Immature natural killer cell (primary cell): ENCODE data around the gene MUSK. TPM values are rescaled to one million over a fixed set of nuclear protein-coding genes. Genes with fewer than 3 reads are reported as not detected.

Experiments used
- DNase-seq, 3 donors: peaks; one replicate each; pipeline ENCODE4 v3.0.0; 2022; ENCODE audit warnings: mixed read lengths in 1 of 3
- H3K27ac Mint-ChIP-seq, 6 donors: one replicate each; pipeline ENCODE4 v1.8.0; 2020; ENCODE audit warnings: mixed read lengths in 6 of 6, mild to moderate bottlenecking in 5 of 6, inconsistent platforms in 4 of 6, moderate library complexity in 3 of 6
- H3K27me3 Mint-ChIP-seq, 3 donors: one replicate each; pipeline ENCODE4 v1.8.0; 2020 to 2021; ENCODE audit warnings: low read depth in 3 of 3, mild to moderate bottlenecking in 3 of 3, mixed read lengths in 3 of 3, moderate library complexity in 3 of 3, inconsistent platforms in 1 of 3
- H3K36me3 Mint-ChIP-seq, 3 donors: one replicate each; pipeline ENCODE4 v1.8.0; 2020; ENCODE audit warnings: mixed read lengths in 3 of 3, inconsistent platforms in 2 of 3, mild to moderate bottlenecking in 2 of 3
- H3K4me1 Mint-ChIP-seq, 2 donors: one replicate each; pipeline ENCODE4 v1.8.0; 2020; ENCODE audit warnings: inconsistent platforms in 2 of 2, mild to moderate bottlenecking in 2 of 2, mixed read lengths in 2 of 2, moderate library complexity in 1 of 2
- H3K4me3 Mint-ChIP-seq, 5 donors: one replicate each; pipeline ENCODE4 v1.8.0; 2020; ENCODE audit warnings: mild to moderate bottlenecking in 5 of 5, mixed read lengths in 5 of 5, inconsistent platforms in 3 of 5, moderate library complexity in 3 of 5
- H3K9me3 Mint-ChIP-seq, 6 donors: one replicate each; pipeline ENCODE4 v1.8.0; 2020; ENCODE audit warnings: mild to moderate bottlenecking in 6 of 6, mixed read lengths in 6 of 6, inconsistent platforms in 4 of 6, moderate library complexity in 3 of 6
- polyA plus RNA-seq, 3 donors: library from polyadenylated mRNA; unstranded; fragments of 300-500 nt; fragmentation: Illumina TruSeq; gene quantifications; one replicate each; pipeline ENCODE4 v1.2.3, GENCODE V29; 2021

MUSK gene
- polyA plus RNA-seq, 3 donors from 2014 or later, result not detected

DNA sequence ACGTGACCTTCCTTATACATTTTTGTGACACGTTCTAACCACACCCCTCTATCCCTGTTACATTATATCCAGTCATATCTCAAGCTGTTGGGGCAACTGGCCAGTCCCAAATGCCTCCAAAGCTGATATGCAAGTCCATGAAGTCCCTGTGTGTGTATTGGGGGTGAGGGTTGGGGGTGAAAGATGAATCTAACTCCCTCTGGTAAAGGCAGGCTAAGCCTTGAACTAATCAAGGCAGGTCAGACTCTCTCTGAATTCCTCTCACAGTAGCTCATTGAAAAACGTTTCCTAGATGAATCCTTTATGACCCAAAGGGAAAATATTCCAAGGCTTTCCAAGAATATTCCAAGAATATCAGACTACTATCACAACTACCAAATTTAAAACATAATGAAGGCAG lies 174.4 kb downstream of the MUSK start:
- no peak for DNase-seq
- peaks cover 6 to 17% (median 7%) of the 10 kb centered on the region in 6 donors for H3K9me3 Mint-ChIP-seq
- no peaks in the 10 kb centered on the region for H3K4me1 Mint-ChIP-seq
- H3K27me3 Mint-ChIP-seq, result peaks cover 0 to 2% (median 0%) of the 10 kb centered on the region in 3 donors
- H3K36me3 Mint-ChIP-seq, result no peaks in the 10 kb centered on the region
- no peak overlapping the region for H3K4me3 Mint-ChIP-seq
- H3K27ac Mint-ChIP-seq, result no peak overlapping the region

DNA sequence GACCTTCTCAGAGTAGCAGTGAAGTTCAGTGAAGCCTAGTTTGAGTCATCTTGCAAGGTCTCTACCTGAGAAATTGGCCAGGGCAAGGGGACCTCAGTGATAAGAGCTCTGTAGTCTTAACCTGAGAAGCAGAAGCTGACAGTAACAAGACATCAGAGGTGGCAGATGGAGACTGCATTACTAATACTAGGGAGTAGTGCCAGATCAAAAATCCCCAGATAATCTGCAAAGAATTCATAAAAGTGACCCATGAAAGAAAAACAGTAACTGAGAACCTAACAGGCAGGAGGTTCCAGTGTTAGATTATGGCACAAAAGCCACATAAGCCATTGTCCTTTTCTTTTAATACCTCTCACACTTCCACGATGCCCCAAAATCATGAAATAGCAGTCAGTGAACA lies 175.5 kb downstream of the MUSK start:
- Mint-ChIP-seq H3K4me1 (no peaks in the 10 kb centered on the region), H3K27me3 (peaks cover 0 to 2% (median 0%) of the 10 kb centered on the region in 3 donors), H3K36me3 (no peaks in the 10 kb centered on the region), H3K4me3 (no peak overlapping the region), H3K27ac (no peak overlapping the region), H3K9me3 (peaks cover 6 to 17% (median 7%) of the 10 kb centered on the region in 6 donors)
- no peak for DNase-seq

DNA sequence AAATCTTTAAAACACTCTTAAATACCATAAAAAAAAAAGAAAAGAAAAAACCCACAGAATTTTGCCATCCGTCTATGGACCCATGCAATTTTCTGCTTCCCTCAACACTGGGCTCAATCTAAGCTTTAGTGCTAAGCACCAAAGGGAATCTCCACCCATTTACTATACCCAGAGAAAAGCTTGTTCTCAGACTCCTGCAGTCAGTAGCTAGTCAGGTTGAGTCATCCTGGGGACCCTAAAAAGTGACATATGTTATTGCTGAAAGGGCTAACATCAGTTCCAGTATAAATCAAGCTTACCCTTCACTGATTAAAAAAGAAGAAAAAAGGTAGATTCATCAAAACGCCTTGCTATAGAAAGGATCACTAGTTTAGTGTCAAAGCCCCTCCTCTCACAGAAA lies 177.6 kb downstream of the MUSK start:
- no peak overlapping the region for H3K4me3 Mint-ChIP-seq
- H3K27ac Mint-ChIP-seq, result no peak overlapping the region
- H3K27me3 Mint-ChIP-seq, result peaks cover 0 to 4% (median 2%) of the 10 kb centered on the region in 3 donors
- no peaks in the 10 kb centered on the region for H3K4me1 Mint-ChIP-seq
- H3K36me3 Mint-ChIP-seq, result no peaks in the 10 kb centered on the region
- H3K9me3 Mint-ChIP-seq, result peaks cover 0 to 12% (median 7%) of the 10 kb centered on the region in 6 donors
- no peak for DNase-seq

DNA sequence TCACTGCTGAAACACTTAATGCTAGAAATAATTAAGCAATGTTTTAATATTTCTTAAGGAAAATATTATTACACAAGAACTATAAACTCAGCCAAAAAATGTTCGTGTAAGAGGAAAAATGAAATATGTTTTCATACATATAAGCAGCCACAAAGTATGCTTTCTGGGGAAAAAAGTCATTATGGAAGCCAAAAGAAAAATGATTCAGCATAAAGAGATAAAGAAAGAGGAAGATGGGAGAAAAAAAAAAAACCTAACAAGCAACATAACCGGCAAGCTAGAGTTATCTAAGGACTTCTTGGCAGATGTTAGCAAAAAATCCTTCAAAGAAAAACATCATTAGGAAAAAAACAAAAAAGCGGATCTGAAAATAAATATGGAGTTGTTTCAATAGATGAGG lies 179.1 kb downstream of the MUSK start:
- Mint-ChIP-seq H3K4me3 (no peak overlapping the region), H3K27me3 (peaks cover 0 to 4% (median 3%) of the 10 kb centered on the region in 3 donors), H3K36me3 (no peaks in the 10 kb centered on the region), H3K27ac (no peak overlapping the region), H3K9me3 (peaks cover 0 to 12% (median 7%) of the 10 kb centered on the region in 6 donors), H3K4me1 (no peaks in the 10 kb centered on the region)
- no peak for DNase-seq

DNA sequence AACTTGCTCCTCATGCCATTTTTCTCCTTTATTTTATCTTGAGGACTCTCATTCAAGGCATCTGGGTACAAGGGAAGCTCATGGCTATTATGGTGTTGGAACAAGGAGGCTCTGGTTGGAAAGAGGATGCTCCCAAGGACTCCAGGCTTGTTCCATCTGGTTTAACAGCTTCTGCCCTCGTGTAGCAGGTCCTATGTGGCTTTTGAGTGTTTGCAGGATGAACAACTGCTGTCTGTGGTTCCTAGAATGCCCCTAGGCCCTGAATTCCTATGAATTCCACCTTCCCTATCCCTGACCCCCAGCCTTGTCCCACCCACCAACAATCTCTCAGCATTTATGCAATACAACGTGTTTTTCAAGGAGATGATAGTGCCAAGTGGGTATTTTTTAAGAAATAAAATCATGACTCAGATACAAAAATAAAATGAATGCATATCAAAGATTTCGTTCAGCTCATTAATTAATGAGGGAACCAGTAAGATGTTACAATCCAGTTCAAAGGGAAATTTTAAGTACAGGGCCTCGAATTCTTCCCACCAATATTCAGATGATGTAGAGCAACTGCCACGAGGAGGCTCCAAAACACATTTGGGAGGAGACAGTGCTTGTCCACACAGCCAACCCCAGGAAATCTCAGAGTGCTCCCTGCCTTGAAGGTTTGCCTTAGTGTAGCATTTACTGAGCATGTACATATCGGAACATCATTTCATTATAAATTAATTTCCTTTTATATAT lies 182.0 kb downstream of the MUSK start:
- Mint-ChIP-seq H3K36me3 (no peaks in the 10 kb centered on the region), H3K4me3 (no peak overlapping the region), H3K27me3 (peaks cover 0 to 3% (median 2%) of the 10 kb centered on the region in 3 donors), H3K27ac (no peak overlapping the region), H3K9me3 (peaks cover 2 to 16% (median 9%) of the 10 kb centered on the region in 6 donors), H3K4me1 (no peaks in the 10 kb centered on the region)
- DNase-seq, result no peak

Other genes starting within 250 kb of the MUSK start
- gene SVEP1, start 89.0 kb upstream of the MUSK start, polyA plus RNA-seq, result under 1 TPM in 1 of 3 donors, not detected in 2; 0.03 TPM